Measurements from ENCODE around the gene FABP6. TPM values are rescaled to one million over a fixed set of nuclear protein-coding genes. Genes with fewer than 3 reads are reported as not detected.

The FABP6 gene
- total and polyA plus RNA-seq, 4 donors = not detected

DNA sequence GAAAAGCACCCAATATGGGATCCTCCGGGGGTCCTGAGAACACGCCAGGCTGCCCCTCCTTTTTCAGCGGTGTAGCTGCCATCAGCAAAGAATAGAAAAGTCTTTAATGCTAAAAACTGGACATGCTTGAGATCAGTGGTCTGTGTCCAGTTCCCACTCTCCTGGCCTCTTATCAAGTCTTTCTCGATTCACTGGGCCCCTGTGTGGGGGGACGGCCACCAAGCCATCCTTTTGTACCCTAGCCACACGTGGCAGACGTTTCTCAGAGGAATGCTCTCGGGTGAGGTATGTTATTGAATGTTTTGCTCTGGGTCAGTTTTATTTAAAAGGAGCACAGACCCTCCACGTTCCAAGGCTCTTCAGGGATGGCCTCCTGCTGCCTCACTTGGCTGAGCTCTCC, 23.6 kb downstream of the FABP6 start:
- Histone ChIP-seq H3K9me3 (ENCODE audit: control insufficient read depth in 4 of 4, low read length in 3 of 4) (no peaks in the 10 kb centered on the region), H3K27me3 (ENCODE audit: control insufficient read depth in 4 of 4, insufficient read depth in 4 of 4, low read length in 3 of 4) (no peaks in the 10 kb centered on the region), H3K27ac (ENCODE audit: low read depth in 1 of 2, low read length in 2 of 2) (no peak overlapping the region), H3K4me1 (ENCODE audit: control insufficient read depth in 4 of 4, insufficient read depth in 4 of 4, low read length in 3 of 4) (no peaks in the 10 kb centered on the region), H3K4me3 (ENCODE audit: low read depth in 1 of 3, low read length in 3 of 3) (no peak overlapping the region), H3K36me3 (ENCODE audit: control insufficient read depth in 4 of 4, insufficient read depth in 3 of 4, low read depth in 1 of 4, low read length in 3 of 4) (no peaks in the 10 kb centered on the region), H3K9ac (ENCODE audit: low read depth in 1 of 2, low read length in 2 of 2) (no peak overlapping the region)
- TF ChIP-seq, protein P1, sequence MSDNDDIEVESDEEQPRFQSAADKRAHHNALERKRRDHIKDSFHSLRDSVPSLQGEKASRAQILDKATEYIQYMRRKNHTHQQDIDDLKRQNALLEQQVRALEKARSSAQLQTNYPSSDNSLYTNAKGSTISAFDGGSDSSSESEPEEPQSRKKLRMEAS (IDR thresholded peaks at IDR 0.05) = no peak
- 89% methylated on average over 9 of the region's 9 CpGs for WGBS
- DNase-seq (ENCODE audit: low spot score) = no peak

DNA sequence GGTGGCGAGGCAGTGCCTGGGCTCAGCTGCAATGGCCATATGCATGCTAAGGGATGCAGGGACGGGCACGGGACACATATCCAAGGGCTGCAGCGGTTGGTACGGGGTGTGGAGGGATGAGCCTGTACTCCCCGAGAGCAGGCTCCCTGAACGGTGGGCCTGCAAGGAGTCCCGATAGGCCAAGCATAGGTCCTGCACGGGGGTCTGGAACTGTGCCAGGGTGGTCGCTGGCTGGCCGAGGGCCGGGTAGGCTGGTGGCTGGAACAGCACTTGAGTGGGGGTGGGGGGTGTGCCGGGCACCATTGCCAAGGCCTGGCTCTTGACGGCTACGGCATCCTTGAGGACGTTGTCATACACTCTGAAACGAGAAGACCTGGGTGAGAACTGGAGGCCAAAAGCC, 24.1 kb downstream of the FABP6 start:
- WGBS = 92% methylated on average over 17 of the region's 17 CpGs
- H3K9ac ChIP-seq (ENCODE audit: low read depth in 1 of 2, low read length in 2 of 2) = no peak overlapping the region
- TF ChIP-seq TAF1 (conservative IDR thresholded peaks at IDR 0.05) (no peak), JUND (IDR thresholded peaks at IDR 0.05) (no peak), FOXA2 (IDR thresholded peaks at IDR 0.05) (no peak), HNF4G (IDR thresholded peaks at IDR 0.05) (no peak), GABPA (IDR thresholded peaks at IDR 0.05 in 1 of 2, conservative IDR thresholded peaks at IDR 0.05 in 1 of 2) (no peak), YY1 (IDR thresholded peaks at IDR 0.05) (no peak), NR2F2 (IDR thresholded peaks at IDR 0.05) (no peak), SP1 (IDR thresholded peaks at IDR 0.05) (no peak), HNF4A (conservative IDR thresholded peaks at IDR 0.05) (no peak), RXRA (IDR thresholded peaks at IDR 0.05) (no peak), FOXA1 (IDR thresholded peaks at IDR 0.05) (no peak), EGR1 (IDR thresholded peaks at IDR 0.05; ENCODE audit: low read depth in 2 of 2) (no peak)
- TF ChIP-seq, protein P2, sequence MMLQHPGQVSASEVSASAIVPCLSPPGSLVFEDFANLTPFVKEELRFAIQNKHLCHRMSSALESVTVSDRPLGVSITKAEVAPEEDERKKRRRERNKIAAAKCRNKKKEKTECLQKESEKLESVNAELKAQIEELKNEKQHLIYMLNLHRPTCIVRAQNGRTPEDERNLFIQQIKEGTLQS (IDR thresholded peaks at IDR 0.05) = no peak
- TF ChIP-seq, protein P3, sequence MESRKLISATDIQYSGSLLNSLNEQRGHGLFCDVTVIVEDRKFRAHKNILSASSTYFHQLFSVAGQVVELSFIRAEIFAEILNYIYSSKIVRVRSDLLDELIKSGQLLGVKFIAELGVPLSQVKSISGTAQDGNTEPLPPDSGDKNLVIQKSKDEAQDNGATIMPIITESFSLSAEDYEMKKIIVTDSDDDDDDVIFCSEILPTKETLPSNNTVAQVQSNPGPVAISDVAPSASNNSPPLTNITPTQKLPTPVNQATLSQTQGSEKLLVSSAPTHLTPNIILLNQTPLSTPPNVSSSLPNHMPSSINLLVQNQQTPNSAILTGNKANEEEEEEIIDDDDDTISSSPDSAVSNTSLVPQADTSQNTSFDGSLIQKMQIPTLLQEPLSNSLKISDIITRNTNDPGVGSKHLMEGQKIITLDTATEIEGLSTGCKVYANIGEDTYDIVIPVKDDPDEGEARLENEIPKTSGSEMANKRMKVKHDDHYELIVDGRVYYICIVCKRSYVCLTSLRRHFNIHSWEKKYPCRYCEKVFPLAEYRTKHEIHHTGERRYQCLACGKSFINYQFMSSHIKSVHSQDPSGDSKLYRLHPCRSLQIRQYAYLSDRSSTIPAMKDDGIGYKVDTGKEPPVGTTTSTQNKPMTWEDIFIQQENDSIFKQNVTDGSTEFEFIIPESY (IDR thresholded peaks at IDR 0.05) = no peak
- TF ChIP-seq, protein P4, sequence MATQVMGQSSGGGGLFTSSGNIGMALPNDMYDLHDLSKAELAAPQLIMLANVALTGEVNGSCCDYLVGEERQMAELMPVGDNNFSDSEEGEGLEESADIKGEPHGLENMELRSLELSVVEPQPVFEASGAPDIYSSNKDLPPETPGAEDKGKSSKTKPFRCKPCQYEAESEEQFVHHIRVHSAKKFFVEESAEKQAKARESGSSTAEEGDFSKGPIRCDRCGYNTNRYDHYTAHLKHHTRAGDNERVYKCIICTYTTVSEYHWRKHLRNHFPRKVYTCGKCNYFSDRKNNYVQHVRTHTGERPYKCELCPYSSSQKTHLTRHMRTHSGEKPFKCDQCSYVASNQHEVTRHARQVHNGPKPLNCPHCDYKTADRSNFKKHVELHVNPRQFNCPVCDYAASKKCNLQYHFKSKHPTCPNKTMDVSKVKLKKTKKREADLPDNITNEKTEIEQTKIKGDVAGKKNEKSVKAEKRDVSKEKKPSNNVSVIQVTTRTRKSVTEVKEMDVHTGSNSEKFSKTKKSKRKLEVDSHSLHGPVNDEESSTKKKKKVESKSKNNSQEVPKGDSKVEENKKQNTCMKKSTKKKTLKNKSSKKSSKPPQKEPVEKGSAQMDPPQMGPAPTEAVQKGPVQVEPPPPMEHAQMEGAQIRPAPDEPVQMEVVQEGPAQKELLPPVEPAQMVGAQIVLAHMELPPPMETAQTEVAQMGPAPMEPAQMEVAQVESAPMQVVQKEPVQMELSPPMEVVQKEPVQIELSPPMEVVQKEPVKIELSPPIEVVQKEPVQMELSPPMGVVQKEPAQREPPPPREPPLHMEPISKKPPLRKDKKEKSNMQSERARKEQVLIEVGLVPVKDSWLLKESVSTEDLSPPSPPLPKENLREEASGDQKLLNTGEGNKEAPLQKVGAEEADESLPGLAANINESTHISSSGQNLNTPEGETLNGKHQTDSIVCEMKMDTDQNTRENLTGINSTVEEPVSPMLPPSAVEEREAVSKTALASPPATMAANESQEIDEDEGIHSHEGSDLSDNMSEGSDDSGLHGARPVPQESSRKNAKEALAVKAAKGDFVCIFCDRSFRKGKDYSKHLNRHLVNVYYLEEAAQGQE (IDR thresholded peaks at IDR 0.05) = no peak
- TF ChIP-seq, protein P5, sequence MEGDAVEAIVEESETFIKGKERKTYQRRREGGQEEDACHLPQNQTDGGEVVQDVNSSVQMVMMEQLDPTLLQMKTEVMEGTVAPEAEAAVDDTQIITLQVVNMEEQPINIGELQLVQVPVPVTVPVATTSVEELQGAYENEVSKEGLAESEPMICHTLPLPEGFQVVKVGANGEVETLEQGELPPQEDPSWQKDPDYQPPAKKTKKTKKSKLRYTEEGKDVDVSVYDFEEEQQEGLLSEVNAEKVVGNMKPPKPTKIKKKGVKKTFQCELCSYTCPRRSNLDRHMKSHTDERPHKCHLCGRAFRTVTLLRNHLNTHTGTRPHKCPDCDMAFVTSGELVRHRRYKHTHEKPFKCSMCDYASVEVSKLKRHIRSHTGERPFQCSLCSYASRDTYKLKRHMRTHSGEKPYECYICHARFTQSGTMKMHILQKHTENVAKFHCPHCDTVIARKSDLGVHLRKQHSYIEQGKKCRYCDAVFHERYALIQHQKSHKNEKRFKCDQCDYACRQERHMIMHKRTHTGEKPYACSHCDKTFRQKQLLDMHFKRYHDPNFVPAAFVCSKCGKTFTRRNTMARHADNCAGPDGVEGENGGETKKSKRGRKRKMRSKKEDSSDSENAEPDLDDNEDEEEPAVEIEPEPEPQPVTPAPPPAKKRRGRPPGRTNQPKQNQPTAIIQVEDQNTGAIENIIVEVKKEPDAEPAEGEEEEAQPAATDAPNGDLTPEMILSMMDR (IDR thresholded peaks at IDR 0.05; ENCODE audit: low read depth, low read length, missing input control) = no peak
- H3K9me3 ChIP-seq (ENCODE audit: control insufficient read depth in 4 of 4, low read length in 3 of 4) = no peaks in the 10 kb centered on the region
- DNase-seq (ENCODE audit: low spot score) = no peak
- H3K27ac ChIP-seq (ENCODE audit: low read depth in 1 of 2, low read length in 2 of 2) = no peak overlapping the region
- H3K4me3 ChIP-seq (ENCODE audit: low read depth in 1 of 3, low read length in 3 of 3) = no peak overlapping the region
- no peaks in the 10 kb centered on the region for H3K4me1 ChIP-seq (ENCODE audit: control insufficient read depth in 4 of 4, insufficient read depth in 4 of 4, low read length in 3 of 4)
- H3K36me3 ChIP-seq (ENCODE audit: control insufficient read depth in 4 of 4, insufficient read depth in 3 of 4, low read depth in 1 of 4, low read length in 3 of 4) = no peaks in the 10 kb centered on the region
- H3K27me3 ChIP-seq (ENCODE audit: control insufficient read depth in 4 of 4, insufficient read depth in 4 of 4, low read length in 3 of 4) = no peaks in the 10 kb centered on the region
